GM21717 (cell line): ENCODE measurements around the gene USP10.

Experiments used
- ATAC-seq: cut with Tn5 transposase; IDR thresholded peaks from one replicate; pipeline ENCODE4 v1.9.1; 2021; ENCODE audit warnings: mild to moderate bottlenecking, moderate library complexity; ENCODE audit not compliant: unreplicated experiment

The USP10 gene

DNA sequence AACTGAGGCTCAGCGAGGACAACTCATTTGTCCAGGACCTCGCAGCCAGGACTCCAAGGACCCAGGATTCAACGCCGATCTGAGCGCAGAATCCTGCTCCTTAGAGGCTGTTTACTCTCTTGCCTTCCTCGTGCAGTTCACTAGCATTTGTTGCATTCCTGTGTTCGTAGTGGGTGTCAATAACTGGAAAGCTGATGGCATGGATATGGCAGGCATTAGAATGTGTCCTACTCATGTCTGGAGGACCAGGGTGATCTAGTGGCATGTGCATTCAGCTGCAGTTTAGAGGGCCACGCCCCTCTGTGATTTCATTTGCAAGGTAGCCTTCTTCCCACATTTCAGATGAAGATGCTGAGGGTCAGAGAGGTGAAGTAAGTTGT is 120.5 kb downstream of the USP10 start:
- no peak for ATAC-seq

DNA sequence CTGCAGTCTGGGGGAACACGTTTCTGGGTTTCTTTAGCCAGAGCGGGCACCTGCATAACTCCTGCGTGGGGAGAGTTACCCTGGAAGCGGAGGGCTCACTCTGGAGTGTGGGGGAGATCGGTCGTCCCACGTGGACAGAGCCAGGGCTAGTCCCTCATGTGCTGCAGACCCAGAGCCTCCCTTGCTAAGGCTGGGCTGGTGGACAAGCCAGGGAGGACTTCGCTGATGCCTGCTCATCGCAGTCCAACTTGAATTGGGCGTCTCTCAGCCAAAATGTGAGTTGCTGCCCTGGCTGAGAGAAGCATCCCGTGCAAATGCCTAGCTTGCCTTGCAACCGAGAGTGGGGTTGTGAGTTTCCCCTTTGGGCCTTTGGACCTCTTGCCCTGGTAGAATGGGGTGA is 121.0 kb downstream of the USP10 start:
- ATAC-seq = no peak

DNA sequence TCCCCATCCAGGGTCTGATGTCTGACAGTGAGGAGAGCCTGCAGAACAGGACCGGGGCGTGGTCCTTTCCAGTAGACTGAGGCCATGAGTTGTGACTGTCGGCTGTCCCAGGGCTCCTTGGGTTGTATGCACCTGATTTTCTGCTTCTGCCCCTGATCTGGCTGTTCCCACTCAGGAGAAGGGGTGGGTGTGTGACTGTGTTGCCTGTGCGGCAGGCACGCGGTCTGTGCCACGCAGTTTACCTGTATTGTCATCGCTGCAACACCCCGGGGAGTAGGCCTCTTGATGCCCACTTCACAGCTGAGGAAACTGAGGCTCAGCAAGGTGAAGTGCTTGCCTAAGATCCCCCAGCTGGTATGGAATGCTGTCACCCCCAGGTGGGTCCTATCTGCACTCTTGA is 121.4 kb downstream of the USP10 start:
- no peak for ATAC-seq

DNA sequence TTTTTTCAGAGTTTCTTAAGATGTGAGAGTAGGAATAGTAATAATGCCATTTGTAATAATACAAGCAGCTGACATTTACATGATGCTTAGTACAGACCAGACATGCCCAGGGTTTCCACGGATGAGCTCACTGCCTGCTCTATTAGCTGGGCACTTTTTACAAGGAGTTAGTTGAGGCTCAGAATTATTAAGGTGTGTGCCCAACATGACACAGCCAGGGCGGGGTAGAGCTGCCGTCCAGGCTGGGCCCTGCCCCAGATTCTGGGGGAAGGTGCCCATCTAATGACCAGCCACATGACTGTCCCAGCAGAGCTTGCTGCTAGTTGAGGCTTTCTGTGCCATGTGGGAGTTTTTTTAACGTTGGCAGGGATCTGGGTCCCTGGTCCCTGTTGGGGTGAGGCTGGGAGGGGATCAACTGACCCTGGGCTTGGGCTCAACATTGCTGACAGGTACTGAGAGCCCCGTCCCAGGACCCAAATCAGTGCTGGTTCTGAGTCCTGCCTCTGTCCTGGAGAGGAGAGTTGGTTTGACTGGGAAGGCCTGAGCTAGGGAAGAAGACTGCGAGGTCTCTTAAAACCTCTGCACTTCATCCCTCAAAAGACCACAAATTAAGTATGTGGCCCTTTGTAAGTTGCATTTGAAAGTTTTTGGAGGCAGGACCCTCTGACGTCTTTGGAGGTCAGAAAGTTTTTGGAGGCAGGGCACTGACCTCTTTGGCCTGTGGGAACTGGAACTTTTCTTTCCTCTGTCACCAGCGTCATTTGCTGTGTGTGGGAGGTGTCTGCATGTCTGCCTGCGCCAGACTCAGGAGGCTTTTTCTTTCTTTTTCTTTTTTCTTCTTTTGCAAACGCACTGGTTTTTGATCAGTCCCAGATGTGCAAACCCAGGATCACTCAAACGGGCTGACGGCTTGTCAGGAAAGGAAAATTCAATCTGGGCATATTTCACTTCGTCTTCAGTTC is 122.2 kb downstream of the USP10 start:
- ATAC-seq = no peak

DNA sequence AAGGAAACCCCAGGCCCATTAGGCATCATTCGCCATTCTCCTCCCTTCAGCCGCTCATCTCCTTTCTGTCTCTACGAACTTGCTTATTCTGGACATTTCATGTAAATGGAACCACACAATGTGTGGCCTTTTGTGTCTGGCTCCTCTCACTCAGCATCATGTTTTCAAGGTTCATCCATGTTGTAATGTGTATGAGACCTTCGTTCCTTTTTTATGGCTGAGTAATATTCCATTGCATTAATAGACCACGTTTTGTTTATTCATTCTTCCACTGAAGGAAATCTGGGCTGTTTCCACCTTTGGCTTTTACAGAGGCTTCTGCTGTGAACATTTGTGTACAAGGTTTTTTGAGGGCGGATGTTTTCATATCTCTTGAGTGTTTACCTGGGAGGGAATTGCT is 123.2 kb downstream of the USP10 start:
- no peak for ATAC-seq

DNA sequence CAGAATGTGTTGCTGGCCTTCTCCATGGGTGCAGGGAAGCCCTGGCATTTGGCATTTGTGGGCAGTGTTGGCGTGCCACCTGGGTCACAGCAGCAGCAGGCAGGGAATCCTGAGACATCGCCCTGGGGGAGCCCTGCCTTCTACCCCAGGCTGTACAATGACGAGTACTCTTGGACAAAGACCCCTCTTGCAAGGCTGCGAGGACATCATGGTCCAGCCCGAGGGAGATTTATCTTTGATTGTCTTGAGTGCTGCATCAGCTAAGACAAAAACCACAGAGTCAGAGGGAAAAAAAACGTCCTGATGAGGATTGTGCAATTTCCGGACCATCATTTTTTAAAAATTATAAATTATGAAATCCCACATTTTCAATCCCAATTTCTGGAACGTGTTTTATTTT is 123.7 kb downstream of the USP10 start:
- ATAC-seq = no peak

DNA sequence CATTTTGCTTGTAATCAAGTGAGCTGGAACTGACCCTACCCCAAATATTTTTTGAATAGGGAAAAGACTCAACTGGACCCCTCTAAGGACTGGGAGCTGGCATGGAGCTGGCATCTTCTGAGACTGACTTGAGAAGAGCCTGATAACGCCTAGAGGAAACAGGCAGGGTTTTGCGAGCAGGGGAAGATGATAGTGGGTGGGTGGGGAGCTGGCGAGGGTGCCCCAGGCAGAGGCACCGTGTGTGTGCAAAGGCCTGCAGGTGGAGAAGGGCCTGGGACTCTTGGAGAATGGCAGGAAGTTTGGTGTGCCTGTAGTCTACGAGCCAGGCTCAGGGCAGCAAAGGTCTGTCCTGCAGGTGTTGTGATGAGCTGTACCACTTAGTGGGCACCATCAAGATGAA is 124.1 kb downstream of the USP10 start:
- ATAC-seq = no peak

DNA sequence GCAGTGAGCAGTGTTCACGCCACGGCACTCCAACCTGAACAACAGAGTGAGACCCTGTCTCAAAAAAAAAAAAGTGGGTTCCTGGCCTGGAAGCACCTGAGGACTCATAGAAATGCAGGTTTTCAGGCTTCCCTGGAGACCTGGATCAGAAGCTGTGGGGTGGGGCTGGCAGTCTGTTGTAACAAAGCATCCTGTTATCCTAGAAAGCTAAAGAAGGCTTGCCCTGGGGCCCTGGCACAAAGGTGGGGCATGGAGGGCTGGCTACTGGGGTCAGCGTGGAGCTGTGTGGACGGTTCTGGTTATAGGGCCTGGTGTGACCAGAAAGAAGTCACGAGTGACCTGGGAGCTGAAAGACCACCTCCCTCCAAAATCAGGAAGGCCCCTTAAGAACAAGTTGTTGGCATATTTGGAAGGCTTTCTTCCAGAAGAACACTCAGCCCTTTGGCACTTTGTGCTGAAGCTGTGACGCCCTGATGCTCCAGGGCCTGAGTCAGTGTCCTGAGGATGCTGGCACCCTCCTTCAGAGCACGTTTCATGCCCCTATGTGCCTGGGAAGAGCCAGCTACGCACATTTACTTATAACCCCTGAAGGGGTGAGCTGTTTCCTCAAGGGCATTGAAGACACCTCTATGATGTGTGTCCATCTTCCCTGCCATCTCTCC is 126.2 kb downstream of the USP10 start:
- no peak for ATAC-seq

DNA sequence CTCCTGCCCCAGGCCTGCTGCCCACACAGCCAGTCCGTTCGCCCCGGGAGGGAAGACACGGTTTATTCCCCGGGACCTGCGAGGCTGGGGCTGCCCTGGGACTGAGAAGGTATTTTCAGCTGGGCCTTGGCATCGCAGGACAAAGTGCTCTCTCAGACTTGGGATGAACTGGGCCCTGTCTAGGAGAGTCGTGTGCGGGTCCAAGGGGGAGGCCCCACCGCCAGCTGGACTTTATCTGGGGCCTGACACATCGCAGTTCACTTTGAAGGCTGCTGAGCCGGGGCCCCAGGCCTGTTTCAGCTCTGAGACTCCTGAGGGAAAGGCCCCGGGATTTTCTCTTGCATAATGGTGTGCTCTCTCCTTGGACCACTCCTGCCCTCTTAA is 126.8 kb downstream of the USP10 start:
- ATAC-seq = no peak

DNA sequence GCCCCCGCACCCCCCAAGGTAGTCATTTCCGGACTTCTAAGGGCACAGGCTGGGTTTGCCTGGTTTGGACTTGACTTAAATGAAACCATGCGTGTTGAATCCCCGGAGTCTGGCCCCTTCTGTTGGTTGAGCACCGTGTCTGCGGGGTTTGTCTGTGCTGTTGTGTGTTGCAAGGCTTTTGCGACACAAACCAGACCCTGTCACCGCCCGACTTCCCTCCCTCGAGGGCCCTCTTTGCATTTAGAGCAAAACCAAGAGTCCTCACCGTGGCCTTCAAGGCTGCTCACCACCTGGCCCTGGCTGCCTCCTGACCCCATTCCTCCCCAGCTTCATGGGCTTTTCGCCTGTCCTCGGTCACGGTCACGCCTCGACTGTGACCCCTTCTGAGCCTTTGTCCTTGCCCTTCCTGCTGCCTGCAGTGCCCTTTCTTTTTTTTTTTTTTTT is 127.4 kb downstream of the USP10 start:
- no peak for ATAC-seq

DNA sequence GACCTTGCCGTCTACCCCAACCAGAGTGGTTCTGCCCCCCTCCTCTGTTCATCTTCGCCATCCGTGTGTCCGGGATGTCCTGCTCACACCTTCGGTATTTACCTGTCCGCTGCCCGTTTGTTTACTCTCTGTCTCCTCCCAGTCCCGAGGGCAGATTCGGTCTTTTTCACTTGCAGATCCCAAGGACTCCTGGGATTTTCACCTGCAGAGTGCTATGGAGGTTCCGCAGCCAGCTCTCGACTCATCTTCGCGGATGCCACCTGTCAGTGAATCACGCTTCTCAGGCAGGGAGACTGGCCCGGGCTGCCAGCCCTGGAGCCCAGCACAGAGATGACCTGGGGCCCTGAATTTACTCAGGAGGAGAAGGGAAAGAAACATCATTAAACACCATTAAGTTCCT is 128.1 kb downstream of the USP10 start:
- ATAC-seq = no peak

DNA sequence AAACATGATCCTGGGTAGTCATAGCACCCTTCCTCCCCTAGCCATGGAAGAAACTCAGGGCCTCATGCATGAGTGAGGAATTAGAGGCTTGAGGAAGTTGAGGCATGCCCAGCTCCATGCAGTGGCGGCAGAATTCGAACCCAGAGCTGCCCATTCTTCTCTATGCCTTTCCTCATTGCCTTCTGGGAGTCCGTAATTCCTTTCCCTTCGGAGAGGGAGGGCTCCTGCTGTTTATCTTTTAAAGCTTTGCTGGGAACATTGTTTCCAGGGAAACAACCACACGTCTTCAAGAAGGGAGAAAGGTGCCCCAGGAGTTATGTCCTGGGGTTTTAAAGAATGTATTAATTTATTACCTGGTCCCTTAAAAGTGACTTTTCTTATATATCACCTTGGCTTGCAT is 128.5 kb downstream of the USP10 start:
- ATAC-seq = no peak
